Dedifferentiated amniotic fluid mesenchymal stem cell (primary cell): ENCODE data around the gene KCNE3.

ENCODE experiments used
- DNase-seq: peaks from one replicate; pipeline ENCODE4 v3.0.0-alpha.2; 2016; ENCODE audit errors: extremely low spot score

KCNE3 gene, protein sequence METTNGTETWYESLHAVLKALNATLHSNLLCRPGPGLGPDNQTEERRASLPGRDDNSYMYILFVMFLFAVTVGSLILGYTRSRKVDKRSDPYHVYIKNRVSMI

GRCh38 chr11:74466916-74467885 is at the start of gene KCNE3:
KCNE3 (minus strand) TSS chr11:74467549; CDS start chr11:74457563, 9,986 bp downstream.
- DNase-seq = no peak

GRCh38 chr11:74507582-74507981 is 40.2 kb upstream of the KCNE3 start:
- DNase-seq = no peak

DNA sequence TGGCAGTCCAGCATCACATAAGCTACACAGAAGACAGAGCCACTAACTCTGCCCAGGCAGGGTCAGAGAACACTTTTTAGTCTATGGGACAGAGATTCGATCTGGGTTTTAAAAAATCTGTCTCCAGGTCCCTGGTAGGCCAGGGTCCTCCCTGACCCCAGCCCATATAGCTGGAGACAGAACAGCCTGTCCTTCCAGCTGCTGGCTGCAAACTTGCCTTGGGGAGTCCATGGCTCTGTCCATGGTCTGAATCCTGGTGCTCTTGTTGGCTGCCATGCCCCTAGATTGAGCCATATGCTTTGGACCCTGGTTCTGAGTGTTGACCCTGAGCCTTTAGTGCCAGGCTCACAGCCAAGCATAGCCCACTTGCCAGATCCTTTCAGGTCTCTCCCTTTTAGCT is 39.5 kb upstream of the KCNE3 start:
- no peak for DNase-seq

DNA sequence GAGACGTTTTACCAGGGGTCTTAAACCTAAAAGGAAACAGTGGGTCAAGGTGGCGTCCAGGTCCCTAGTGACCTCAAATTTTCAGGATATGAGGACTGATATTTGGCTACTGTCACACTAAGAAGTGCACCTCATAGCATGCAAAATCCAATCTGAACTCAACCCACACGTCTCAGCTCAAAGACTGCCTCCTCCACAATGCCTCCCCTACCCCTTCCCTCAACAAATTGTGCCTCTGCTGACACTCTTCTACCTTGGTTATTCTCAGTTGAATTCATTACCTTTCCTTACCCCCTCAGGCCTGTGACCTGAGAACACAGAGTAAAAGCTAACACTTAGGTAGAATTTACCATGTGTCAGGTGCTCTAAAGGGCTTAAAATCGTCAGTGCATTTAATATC is 38.6 kb upstream of the KCNE3 start:
- DNase-seq = no peak

- DNase-seq = no peak
These were observed 36.8 kb upstream of the KCNE3 start for GRCh38 chr11:74504100-74504691.

DNA sequence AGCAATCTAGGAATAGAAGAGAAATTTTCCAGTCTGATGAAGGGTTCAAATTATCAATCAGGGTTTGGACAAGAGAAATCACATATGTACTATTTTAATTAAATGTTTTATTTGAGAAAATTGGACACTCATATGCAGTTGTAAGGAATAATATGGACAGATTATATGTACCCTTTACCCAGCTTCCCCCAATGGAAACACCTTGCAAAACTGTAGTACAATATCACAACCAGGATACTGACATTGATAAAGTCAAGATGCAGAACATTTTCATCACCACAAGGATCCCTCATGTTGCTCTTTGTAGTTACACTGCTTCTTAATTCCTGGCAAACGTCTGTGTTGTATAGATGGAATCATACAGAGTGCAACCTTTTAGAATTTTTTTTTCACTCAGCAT is 27.6 kb upstream of the KCNE3 start:
- DNase-seq = no peak

DNA sequence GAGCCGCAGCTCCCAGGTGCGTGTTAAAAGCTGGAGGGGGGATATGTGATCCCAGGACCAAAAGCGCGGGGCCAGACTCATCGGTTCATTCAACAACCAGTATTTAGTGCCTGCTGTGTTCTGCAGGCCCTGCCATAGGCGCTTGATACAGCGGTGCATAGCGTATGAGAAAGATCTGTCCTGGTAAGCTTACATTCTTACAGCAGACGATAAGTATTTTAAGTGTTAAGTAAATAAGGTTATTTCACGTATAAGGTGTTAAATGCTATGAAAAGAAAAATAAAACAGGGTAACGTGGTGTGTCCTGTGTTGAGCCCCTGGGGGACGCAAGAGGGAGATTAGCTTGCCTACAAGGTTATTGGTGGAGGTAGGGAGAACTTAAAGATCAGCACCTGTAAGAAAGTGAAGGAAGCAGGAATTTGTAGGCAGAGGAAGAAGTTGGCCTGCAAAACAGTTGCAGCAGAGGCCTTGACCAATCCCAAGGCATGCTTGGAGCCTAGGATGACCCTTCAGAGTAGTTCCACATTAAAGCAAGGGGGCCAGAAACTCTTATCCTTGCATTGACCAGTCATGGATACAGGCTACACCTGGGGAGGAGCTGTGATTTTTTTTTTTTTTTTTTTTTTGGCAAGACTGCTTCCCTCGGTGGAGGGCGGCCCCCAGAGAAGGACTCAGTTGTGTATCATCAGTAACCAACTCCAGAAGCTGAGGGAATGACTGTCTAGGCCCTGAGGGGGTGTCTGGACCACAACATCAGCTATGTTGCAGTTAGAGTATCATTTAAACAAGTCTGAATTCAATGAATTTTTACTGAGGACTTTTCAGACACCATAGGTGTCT is 26.7 kb upstream of the KCNE3 start:
- DNase-seq = peak; percentile 66

DNA sequence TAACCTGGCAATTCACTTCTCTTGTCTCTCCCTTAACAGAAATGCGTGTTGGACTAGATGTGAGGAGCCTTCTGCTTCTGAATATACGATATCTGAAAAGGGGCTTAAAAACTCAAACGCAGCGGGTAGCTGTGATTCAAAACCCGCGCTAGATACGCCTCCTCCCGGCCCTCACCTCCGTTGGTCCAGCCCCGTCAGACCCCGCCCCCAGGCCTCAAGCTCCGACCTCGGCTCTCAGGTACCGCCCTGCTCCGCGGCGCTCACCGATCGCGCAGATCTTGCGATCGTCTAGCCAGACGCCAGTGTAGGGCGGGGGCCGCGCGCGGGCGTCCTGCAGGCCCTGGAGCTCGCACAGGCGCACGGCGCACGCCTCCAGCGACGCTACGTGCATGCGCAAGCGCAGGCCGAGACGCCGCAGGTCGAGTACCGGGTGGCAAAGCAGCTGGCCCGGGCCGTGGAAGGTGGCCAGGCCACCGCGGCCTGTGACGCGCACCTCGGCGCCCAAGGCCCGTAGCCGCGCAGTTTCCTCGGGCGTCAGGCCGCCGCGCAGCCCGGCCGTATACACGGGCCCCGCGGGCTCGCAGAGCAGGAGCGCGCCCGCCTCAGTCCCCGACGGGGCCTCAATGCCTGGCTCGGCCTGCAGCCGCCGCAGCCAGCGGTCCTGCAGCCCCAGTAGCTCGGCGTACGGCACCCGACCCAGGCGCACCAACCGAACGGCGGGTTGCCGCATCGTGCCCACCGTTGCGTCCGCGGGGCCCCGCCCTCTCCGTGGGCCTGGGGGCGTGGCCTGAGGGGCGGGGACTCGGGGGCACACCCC is 25.8 kb upstream of the KCNE3 start, which contains the start of gene LIPT2:
LIPT2 (minus strand) TSS at position 751 of the 817 bp plus-strand sequence; CDS start at position 730, 21 bp downstream.
- peak; percentile 88 for DNase-seq

DNA sequence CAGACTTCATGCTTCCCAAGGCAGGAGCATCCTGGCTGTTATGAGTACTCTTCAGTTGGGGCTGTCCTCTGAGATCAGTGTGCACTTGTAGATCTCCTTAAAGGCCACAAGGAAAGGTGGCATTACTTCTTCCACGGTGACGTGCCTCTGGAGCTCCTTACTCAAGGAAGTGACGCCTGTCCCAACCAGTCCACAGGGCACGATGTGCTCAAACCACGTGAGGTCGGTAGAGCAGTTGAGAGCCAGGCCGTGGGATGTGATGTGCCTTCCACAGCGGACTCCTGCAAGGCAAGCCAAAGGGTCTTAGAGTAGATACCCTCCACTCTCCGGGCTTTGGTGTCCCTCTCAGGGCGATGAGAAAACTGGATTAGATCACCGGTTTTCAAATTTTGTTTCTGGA is 24.7 kb upstream of the KCNE3 start:
- no peak for DNase-seq

DNA sequence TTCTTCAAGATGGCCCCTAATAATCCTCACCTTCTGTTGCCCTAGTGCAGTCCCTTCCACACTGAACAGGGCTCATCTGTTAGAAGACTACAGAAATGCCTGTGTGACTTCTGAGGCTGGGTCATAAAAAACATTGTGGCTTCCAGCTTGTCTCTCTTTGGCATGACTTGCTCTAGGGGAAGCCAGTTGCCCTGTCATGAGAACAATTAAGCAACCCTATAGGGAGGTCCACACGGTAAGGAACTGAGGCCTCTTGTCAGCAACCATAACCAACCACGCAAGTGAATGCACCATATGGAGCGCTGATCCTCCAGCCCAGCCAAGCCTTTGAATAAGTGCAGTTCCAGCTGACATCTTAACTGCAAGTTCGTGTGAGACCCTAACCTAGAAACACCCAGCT is 23.6 kb upstream of the KCNE3 start:
- DNase-seq = no peak

- DNase-seq = no peak
These were observed 20.5 kb upstream of the KCNE3 start for GRCh38 chr11:74487875-74488274.

GRCh38 chr11:74485868-74486267 is 18.5 kb upstream of the KCNE3 start:
- no peak for DNase-seq

- no peak for DNase-seq
These were observed 13.5 kb upstream of the KCNE3 start for GRCh38 chr11:74480688-74481417.

DNA sequence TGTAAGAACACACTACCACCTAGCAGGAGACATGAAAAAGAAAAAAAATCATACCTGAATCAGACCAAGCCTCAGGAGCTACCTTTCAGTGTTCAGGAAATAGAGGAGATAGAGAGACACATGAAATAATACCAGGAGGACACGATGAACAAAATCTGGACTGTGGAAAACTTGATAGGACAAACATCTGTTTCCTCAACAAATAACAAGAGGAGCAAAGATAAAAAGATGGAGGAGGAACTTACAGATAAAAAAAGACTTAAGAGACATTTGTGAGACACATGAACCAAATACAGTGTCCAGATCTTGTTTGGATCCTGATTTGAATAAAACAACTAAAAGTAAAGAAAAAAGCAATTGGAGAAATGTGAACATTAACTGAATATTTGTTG is 12.4 kb upstream of the KCNE3 start:
- DNase-seq = no peak

DNA sequence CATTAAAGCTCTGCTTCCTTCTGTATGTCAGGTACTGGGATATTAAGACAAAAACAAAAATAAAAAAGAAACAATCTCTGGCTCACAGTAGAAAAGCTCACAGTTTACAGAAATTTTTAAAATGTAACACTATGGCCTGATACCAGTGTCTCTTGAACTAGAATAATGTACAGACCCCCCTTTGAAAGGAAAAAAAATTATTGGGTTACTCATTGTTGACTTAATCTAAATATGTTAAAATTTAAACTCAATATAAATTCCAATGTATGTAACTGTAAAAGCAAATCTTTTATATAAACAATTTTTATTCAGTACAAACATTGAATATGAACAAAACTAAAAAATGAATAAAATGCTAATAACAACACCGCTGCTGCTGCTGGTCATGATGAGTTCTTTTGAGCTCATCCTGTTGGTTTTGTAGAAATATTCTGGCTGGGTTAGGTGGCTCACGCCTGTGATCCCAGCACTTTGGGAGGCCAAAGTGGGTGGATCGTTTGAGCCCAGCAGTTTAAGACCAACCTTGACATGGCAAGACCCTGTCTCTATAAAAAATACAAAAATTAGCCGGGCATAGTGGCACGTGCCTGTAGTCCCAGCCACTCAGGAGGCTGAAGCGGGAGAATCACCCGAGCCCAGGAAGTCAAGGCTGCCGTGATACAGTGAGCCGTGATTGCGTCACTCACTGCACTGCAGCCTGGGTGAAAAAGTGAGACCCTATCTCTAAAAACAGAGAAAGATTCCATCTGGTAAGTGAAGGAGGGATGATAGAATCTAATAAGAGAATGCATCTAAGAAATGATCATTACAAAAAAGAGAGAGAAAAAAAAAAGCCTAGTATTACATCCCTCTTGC is 11.8 kb upstream of the KCNE3 start:
- no peak for DNase-seq

GRCh38 chr11:74476536-74476935 is 9.2 kb upstream of the KCNE3 start:
- no peak for DNase-seq

- no peak for DNase-seq
These were observed 7.0 kb upstream of the KCNE3 start for GRCh38 chr11:74474316-74474715.

DNA sequence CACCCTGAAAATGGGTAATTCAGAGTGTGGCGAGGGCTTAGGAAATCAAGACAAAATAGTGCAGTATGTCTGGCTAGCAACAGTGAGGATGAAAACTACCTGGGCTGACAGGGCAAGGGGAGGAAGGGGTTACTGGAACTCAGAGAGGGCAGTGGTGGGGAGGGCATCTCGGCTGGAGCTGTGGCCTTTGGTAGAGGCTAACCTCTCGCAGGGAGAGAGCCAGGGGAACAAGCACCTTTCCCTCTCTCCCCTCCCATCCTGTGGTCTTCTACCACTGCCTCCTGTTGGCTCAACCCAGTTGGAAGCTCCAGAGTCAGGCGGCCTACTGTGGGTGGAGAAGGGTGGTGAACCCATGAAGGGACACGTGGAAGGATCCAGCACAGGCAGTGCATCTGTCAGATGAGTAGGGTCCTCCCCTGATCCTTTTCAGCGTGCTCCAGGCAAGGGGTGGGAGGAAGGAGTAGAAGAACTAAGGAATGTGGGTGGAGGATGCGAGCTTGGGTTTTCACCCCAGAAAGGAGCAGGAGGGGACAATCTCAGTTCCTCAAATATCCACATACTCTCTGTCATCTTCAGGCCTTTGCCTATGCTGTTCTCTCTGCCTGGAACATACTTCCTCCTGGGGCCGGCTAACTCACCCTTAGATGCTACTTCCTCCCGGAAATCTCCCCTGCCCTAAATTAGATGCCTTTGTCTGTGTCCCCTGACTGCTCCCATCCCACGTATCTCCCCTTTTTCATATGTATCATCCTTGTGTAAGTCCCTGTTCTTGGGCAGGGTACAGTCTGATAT is 6.2 kb upstream of the KCNE3 start:
- DNase-seq = no peak
